WTC11 (cell line): Measurements from ENCODE around the gene GPD1L.

Source experiments
- TF ChIP-seq, protein P1 (sequence below): fragments of 200-600 bp; IDR thresholded peaks from 2 replicates; pipeline ENCODE4 v1.8.0; 2022; ENCODE audit warnings: antibody characterized with exemption
- TF ChIP-seq, protein P2 (sequence below): sonication (generic); formaldehyde crosslinking; conservative IDR thresholded peaks from 2 replicates; pipeline ENCODE4 v1.8.1; 2022; ENCODE audit warnings: mild to moderate bottlenecking, missing genetic modification reagents

DNA sequence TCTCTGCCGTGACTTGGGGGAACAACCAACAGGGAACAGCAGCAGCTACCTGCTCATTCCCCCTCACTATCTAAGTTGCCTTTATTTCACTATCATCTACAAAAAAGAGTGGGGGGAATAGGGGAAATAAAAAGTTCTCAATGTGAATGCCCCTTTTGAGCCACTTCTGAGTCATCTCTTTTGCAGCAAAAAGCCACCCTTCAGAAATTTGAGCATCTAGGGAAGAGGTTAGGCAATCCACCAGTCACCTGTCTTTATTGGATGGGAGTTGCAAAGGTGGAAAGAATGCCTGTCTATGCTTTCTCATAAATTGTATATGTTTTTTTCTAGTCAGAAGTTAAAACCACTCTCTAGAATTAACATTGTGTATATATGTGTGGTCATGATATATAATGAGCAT, 41.1 kb downstream of the GPD1L start:
- TF ChIP-seq, protein P1, sequence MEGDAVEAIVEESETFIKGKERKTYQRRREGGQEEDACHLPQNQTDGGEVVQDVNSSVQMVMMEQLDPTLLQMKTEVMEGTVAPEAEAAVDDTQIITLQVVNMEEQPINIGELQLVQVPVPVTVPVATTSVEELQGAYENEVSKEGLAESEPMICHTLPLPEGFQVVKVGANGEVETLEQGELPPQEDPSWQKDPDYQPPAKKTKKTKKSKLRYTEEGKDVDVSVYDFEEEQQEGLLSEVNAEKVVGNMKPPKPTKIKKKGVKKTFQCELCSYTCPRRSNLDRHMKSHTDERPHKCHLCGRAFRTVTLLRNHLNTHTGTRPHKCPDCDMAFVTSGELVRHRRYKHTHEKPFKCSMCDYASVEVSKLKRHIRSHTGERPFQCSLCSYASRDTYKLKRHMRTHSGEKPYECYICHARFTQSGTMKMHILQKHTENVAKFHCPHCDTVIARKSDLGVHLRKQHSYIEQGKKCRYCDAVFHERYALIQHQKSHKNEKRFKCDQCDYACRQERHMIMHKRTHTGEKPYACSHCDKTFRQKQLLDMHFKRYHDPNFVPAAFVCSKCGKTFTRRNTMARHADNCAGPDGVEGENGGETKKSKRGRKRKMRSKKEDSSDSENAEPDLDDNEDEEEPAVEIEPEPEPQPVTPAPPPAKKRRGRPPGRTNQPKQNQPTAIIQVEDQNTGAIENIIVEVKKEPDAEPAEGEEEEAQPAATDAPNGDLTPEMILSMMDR, result no peak
- TF ChIP-seq, protein P2, sequence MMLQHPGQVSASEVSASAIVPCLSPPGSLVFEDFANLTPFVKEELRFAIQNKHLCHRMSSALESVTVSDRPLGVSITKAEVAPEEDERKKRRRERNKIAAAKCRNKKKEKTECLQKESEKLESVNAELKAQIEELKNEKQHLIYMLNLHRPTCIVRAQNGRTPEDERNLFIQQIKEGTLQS, result no peak
